Measurements from ENCODE around the gene CCR5AS.

CCR5AS gene

DNA sequence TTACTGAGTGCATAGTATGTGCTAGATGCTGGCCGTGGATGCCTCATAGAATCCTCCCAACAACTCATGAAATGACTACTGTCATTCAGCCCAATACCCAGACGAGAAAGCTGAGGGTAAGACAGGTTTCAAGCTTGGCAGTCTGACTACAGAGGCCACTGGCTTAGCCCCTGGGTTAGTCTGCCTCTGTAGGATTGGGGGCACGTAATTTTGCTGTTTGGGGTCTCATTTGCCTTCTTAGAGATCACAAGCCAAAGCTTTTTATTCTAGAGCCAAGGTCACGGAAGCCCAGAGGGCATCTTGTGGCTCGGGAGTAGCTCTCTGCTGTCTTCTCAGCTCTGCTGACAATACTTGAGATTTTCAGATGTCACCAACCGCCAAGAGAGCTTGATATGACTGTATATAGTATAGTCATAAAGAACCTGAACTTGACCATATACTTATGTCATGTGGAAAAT is 37.2 kb downstream of the CCR5AS start:
- Histone ChIP-seq H3K27ac (ENCODE audit: low read length) (peak overlapping the region; percentile 42), H3K9me3 (replicated peaks; ENCODE audit: control insufficient read depth, low read depth, low read length) (no peaks in the 10 kb centered on the region), H3K4me1 (ENCODE audit: control insufficient read depth, insufficient read depth, low read length) (no peaks in the 10 kb centered on the region), H3K36me3 (ENCODE audit: control insufficient read depth, insufficient read depth, low read length) (no peaks in the 10 kb centered on the region), H3K27me3 (ENCODE audit: control insufficient read depth, insufficient read depth, low read length) (peaks cover 18% of the 10 kb centered on the region), H3K4me3 (ENCODE audit: low read length) (no peak overlapping the region)
- WGBS (ENCODE audit: insufficient coverage) = 50% methylated on average over 1 of the region's 6 CpGs
- DNase-seq = no peak

DNA sequence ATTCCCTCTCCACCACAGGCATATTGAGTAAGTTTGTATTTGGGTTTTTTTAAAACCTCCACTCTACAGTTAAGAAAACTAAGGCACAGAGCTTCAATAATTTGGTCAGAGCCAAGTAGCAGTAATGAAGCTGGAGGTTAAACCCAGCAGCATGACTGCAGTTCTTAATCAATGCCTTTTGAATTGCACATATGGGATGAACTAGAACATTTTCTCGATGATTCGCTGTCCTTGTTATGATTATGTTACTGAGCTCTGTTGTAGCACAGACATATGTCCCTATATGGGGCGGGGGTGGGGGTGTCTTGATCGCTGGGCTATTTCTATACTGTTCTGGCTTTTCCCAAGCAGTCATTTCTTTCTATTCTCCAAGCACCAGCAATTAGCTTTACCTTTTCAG is 37.7 kb downstream of the CCR5AS start:
- no peaks in the 10 kb centered on the region for H3K9me3 ChIP-seq (replicated peaks; ENCODE audit: control insufficient read depth, low read depth, low read length)
- no peaks in the 10 kb centered on the region for H3K36me3 ChIP-seq (ENCODE audit: control insufficient read depth, insufficient read depth, low read length)
- peaks cover 13% of the 10 kb centered on the region for H3K27me3 ChIP-seq (ENCODE audit: control insufficient read depth, insufficient read depth, low read length)
- no peaks in the 10 kb centered on the region for H3K4me1 ChIP-seq (ENCODE audit: control insufficient read depth, insufficient read depth, low read length)
- 53% methylated on average over 2 of the region's 4 CpGs for WGBS (ENCODE audit: insufficient coverage)
- peak overlapping the region; percentile 42 for H3K27ac ChIP-seq (ENCODE audit: low read length)
- H3K4me3 ChIP-seq (ENCODE audit: low read length) = no peak overlapping the region
- DNase-seq = no peak

DNA sequence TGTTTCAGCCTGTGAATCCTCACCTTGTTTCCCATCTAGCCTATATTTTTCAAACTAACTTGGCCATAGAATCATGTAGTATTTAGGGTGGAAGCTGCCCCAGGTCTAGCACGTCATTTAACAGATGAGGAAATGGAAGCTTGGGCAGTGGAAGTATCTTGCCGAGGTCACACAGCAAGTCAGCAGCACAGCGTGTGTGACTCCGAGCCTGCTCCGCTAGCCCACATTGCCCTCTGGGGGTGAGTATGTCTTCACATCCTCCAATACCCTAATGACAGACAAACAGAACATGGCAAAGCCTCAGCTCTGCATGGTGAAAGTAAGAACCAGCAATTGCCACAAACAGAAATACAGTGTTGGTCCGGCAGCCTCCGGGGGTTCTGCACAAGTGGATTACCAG is 38.3 kb downstream of the CCR5AS start:
- H3K4me3 ChIP-seq (ENCODE audit: low read length) = no peak overlapping the region
- WGBS (ENCODE audit: insufficient coverage) = 60% methylated on average over 2 of the region's 7 CpGs
- no peaks in the 10 kb centered on the region for H3K4me1 ChIP-seq (ENCODE audit: control insufficient read depth, insufficient read depth, low read length)
- no peaks in the 10 kb centered on the region for H3K36me3 ChIP-seq (ENCODE audit: control insufficient read depth, insufficient read depth, low read length)
- DNase-seq = peak; percentile 73
- H3K27me3 ChIP-seq (ENCODE audit: control insufficient read depth, insufficient read depth, low read length) = peaks cover 11% of the 10 kb centered on the region
- H3K27ac ChIP-seq (ENCODE audit: low read length) = no peak overlapping the region
- H3K9me3 ChIP-seq (replicated peaks; ENCODE audit: control insufficient read depth, low read depth, low read length) = no peaks in the 10 kb centered on the region

DNA sequence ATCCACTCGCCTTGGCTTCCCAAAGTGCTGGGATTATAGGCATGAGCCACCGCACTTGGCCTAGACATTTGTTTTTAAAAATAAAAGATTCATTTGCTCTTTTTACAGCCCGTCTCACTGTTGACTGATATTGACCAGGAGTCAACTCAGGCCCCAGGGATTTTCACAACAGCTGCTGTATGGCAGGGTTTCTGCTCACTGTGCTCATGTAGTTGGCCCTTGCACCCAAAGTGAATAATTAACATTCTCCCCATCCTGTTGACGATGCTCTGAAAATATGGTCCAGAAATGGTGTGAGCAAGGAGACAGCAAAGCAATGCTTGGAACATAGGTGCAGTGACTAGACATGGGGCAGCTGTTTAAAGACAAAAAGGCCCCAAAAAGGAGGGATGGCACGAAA is 39.1 kb downstream of the CCR5AS start:
- H3K27me3 ChIP-seq (ENCODE audit: control insufficient read depth, insufficient read depth, low read length) = peaks cover 10% of the 10 kb centered on the region
- H3K9me3 ChIP-seq (replicated peaks; ENCODE audit: control insufficient read depth, low read depth, low read length) = no peaks in the 10 kb centered on the region
- no peak overlapping the region for H3K27ac ChIP-seq (ENCODE audit: low read length)
- no peaks in the 10 kb centered on the region for H3K4me1 ChIP-seq (ENCODE audit: control insufficient read depth, insufficient read depth, low read length)
- 80% methylated on average over 3 of the region's 5 CpGs for WGBS (ENCODE audit: insufficient coverage)
- H3K4me3 ChIP-seq (ENCODE audit: low read length) = no peak overlapping the region
- no peak for DNase-seq
- no peaks in the 10 kb centered on the region for H3K36me3 ChIP-seq (ENCODE audit: control insufficient read depth, insufficient read depth, low read length)

DNA sequence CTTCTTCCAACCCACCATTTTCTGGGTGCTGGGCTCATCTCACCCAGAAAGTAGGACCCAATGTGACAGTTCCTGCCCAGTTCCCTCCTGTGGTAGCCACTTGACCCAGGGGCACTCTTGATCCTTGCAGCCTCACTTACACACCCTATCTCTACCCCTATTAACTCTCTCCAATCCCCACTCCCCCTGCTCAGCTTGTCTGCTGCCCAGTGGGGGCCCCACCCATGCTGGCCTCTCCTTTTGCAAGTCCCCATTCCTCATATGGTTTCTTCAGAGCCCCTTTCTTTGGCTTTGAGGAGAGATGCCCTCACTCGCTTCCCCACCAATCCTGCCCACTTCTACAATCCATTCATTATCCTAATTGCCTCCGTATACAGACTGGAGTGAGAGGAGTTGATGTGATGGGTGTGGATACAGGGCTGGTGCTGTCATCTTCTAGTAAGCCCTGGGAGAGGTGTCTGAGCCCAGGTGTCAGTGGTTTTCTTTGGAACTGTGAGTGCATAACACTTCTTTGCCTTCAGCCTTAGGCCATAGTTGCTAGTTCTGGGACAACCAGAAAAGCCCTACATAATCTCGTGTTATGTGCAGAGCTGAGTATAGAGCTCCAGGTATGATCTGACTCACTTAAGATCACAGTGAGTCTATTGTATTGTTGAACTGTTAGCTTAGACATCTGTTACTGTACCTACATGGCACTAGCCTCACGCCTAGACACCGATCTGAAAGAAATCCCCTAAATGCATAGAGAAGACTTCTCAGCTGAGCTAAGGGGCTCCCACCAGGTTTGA is 40.9 kb downstream of the CCR5AS start:
- H3K27me3 ChIP-seq (ENCODE audit: control insufficient read depth, insufficient read depth, low read length) = peaks cover 14% of the 10 kb centered on the region
- no peaks in the 10 kb centered on the region for H3K36me3 ChIP-seq (ENCODE audit: control insufficient read depth, insufficient read depth, low read length)
- peaks cover under 1% of the 10 kb centered on the region for H3K4me1 ChIP-seq (ENCODE audit: control insufficient read depth, insufficient read depth, low read length)
- H3K4me3 ChIP-seq (ENCODE audit: low read length) = no peak overlapping the region
- H3K9me3 ChIP-seq (replicated peaks; ENCODE audit: control insufficient read depth, low read depth, low read length) = no peaks in the 10 kb centered on the region
- H3K27ac ChIP-seq (ENCODE audit: low read length) = no peak overlapping the region
- DNase-seq = no peak
- WGBS (ENCODE audit: insufficient coverage) = 100% methylated on average over 1 of the region's 5 CpGs

DNA sequence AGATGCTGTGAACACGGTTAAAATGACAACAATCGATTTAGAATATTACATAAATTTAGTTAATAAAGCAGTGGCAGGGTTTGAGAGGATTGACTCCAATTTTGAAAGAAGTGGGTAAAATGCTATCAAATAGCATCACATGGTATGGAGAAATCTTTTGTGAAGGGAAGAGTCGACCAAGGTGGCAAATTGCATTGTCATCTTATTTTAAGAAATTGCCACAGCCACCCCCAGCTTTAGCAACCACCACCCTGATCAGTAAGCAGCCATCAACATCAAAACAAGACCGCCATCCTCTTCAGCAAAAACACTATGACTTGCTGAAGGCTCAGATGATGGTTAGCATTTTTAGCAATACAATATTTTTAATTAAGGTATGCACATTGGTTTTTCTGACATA is 41.8 kb downstream of the CCR5AS start:
- DNase-seq = no peak
- H3K27ac ChIP-seq (ENCODE audit: low read length) = no peak overlapping the region
- no peak overlapping the region for H3K4me3 ChIP-seq (ENCODE audit: low read length)
- peaks cover 2% of the 10 kb centered on the region for H3K4me1 ChIP-seq (ENCODE audit: control insufficient read depth, insufficient read depth, low read length)
- H3K9me3 ChIP-seq (replicated peaks; ENCODE audit: control insufficient read depth, low read depth, low read length) = no peaks in the 10 kb centered on the region
- no peaks in the 10 kb centered on the region for H3K36me3 ChIP-seq (ENCODE audit: control insufficient read depth, insufficient read depth, low read length)
- WGBS (ENCODE audit: insufficient coverage) = no CpG with 5 or more reads among the region's 4 CpGs
- peaks cover 14% of the 10 kb centered on the region for H3K27me3 ChIP-seq (ENCODE audit: control insufficient read depth, insufficient read depth, low read length)

DNA sequence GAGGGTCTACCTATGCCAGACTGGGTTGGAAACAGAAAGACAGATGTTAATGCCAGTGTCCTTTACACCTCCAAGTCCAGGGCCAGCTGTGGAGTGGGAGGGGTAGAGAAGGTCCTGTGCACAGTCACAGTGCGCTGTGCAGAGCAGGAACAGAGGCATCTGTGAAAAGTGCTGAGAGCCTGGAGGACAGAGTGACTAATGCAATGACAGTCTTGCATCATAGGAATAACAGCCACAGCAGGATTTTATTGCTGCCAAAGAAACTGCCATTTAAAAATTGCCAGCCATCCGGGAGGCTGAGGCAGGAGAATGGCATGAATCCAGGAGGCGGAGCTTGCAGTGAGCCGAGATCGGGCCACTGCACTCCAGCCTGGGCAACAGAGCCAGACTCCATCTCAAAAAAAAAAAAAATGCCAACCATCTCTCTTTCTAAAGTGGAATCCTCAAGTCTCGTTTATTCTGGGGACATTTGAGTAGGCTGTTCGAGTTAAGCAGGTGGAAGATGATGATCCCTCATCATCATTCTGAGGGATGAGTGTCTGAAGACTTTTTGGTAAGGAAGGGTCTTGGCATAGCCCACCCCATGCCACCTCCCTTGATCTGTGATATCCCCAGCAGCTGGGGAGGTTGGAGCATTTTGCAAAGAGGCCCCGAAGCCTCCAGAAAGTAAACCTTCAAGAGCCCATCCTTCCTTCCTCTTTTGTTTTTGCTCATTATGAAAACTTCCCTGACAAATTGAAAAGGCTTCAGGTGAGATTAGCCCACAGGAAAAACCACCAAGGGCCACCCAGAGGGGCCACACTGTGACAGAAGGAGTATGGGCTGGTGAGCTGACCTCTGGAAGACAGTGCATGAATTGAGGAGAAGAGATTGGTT is 45.2 kb downstream of the CCR5AS start:
- Histone ChIP-seq H3K27ac (ENCODE audit: low read length) (no peak overlapping the region), H3K27me3 (ENCODE audit: control insufficient read depth, insufficient read depth, low read length) (peaks cover 8% of the 10 kb centered on the region), H3K9me3 (replicated peaks; ENCODE audit: control insufficient read depth, low read depth, low read length) (no peaks in the 10 kb centered on the region), H3K4me3 (ENCODE audit: low read length) (no peak overlapping the region), H3K4me1 (ENCODE audit: control insufficient read depth, insufficient read depth, low read length) (peaks cover 5% of the 10 kb centered on the region), H3K36me3 (ENCODE audit: control insufficient read depth, insufficient read depth, low read length) (no peaks in the 10 kb centered on the region)
- no peak for DNase-seq
- 51% methylated on average over 2 of the region's 8 CpGs for WGBS (ENCODE audit: insufficient coverage)

DNA sequence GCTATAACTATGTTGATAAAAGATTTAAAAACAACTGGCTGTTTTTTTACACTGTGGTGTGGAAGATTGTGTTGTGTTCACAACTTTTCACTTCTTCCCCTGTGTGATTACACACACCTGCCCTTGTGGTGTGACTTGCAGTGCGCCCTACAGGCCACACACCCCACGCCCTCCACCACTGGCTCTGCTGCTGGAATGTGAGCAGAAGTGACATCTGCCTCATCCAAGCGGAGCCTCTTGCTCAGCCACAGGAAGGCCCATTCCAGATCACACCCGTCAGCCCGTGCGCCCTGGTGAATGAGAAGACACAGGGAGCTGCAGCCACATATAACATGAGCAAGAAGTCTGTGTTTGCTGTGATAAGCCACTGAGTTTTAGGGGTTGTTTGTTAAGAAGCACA is 46.0 kb downstream of the CCR5AS start:
- no peaks in the 10 kb centered on the region for H3K9me3 ChIP-seq (replicated peaks; ENCODE audit: control insufficient read depth, low read depth, low read length)
- no peak overlapping the region for H3K4me3 ChIP-seq (ENCODE audit: low read length)
- no peak overlapping the region for H3K27ac ChIP-seq (ENCODE audit: low read length)
- WGBS (ENCODE audit: insufficient coverage) = 77% methylated on average over 4 of the region's 6 CpGs
- H3K27me3 ChIP-seq (ENCODE audit: control insufficient read depth, insufficient read depth, low read length) = peaks cover 8% of the 10 kb centered on the region
- peaks cover 5% of the 10 kb centered on the region for H3K4me1 ChIP-seq (ENCODE audit: control insufficient read depth, insufficient read depth, low read length)
- H3K36me3 ChIP-seq (ENCODE audit: control insufficient read depth, insufficient read depth, low read length) = no peaks in the 10 kb centered on the region
- no peak for DNase-seq

DNA sequence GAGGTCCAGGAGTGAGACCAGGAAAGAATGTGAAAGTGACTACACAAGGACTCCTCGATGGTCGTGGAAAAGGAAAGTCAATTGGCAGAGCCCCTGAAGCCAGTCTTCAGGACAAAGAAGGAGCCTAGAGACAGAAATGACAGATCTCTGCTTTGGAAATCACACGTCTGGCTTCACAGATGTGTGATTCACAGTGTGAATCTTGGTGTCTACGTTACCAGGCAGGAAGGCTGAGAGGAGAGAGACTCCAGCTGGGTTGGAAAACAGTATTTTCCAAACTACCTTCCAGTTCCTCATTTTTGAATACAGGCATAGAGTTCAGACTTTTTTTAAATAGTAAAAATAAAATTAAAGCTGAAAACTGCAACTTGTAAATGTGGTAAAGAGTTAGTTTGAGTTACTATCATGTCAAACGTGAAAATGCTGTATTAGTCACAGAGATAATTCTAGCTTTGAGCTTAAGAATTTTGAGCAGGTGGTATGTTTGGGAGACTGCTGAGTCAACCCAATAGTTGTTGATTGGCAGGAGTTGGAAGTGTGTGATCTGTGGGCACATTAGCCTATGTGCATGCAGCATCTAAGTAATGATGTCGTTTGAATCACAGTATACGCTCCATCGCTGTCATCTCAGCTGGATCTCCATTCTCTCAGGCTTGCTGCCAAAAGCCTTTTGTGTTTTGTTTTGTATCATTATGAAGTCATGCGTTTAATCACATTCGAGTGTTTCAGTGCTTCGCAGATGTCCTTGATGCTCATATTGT is 47.0 kb downstream of the CCR5AS start:
- no peak overlapping the region for H3K27ac ChIP-seq (ENCODE audit: low read length)
- peaks cover 5% of the 10 kb centered on the region for H3K4me1 ChIP-seq (ENCODE audit: control insufficient read depth, insufficient read depth, low read length)
- H3K27me3 ChIP-seq (ENCODE audit: control insufficient read depth, insufficient read depth, low read length) = peaks cover 4% of the 10 kb centered on the region
- H3K4me3 ChIP-seq (ENCODE audit: low read length) = no peak overlapping the region
- H3K36me3 ChIP-seq (ENCODE audit: control insufficient read depth, insufficient read depth, low read length) = no peaks in the 10 kb centered on the region
- no peaks in the 10 kb centered on the region for H3K9me3 ChIP-seq (replicated peaks; ENCODE audit: control insufficient read depth, low read depth, low read length)
- WGBS (ENCODE audit: insufficient coverage) = 35% methylated on average over 7 of the region's 11 CpGs
- peak; percentile 66 for DNase-seq

DNA sequence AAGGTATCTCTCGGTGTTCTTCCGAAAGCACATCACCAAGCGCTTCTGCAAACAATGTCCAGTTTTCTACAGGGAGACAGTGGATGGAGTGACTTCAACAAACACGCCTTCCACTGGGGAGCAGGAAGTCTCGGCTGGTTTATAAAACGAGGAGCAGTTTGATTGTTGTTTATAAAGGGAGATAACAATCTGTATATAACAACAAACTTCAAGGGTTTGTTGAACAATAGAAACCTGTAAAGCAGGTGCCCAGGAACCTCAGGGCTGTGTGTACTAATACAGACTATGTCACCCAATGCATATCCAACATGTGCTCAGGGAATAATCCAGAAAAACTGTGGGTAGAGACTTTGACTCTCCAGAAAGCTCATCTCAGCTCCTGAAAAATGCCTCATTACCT is 48.4 kb downstream of the CCR5AS start:
- H3K27ac ChIP-seq (ENCODE audit: low read length) = no peak overlapping the region
- peaks cover 5% of the 10 kb centered on the region for H3K4me1 ChIP-seq (ENCODE audit: control insufficient read depth, insufficient read depth, low read length)
- 100% methylated on average over 1 of the region's 6 CpGs for WGBS (ENCODE audit: insufficient coverage)

More for the DNA sequence above, 48.4 kb downstream of the CCR5AS start:
- no peak for DNase-seq
- no peaks in the 10 kb centered on the region for H3K9me3 ChIP-seq (replicated peaks; ENCODE audit: control insufficient read depth, low read depth, low read length)
- H3K4me3 ChIP-seq (ENCODE audit: low read length) = no peak overlapping the region
- peaks cover 8% of the 10 kb centered on the region for H3K27me3 ChIP-seq (ENCODE audit: control insufficient read depth, insufficient read depth, low read length)
- no peaks in the 10 kb centered on the region for H3K36me3 ChIP-seq (ENCODE audit: control insufficient read depth, insufficient read depth, low read length)

All from muscle of leg (tissue), 3 donors.